WI38 (cell line): Measurements from ENCODE around the gene DST.

ENCODE experiments used
- H3K4me3 ChIP-seq: 2 replicates; pipeline ENCODE4 v1.5.1; 2011; ENCODE audit warnings: low read depth, mild to moderate bottlenecking, control low read depth, low read length
- CTCF ChIP-seq: IDR thresholded peaks from 2 replicates; pipeline ENCODE4 v1.5.1; 2012; ENCODE audit warnings: low read depth, mild to moderate bottlenecking, control low read depth, low read length

Gene DST

GRCh38 chr6:56528412-56528841 lies 114.3 kb downstream of the DST start:
- no peak for TF ChIP-seq CTCF
- H3K4me3 ChIP-seq: no peak overlapping the region

DNA sequence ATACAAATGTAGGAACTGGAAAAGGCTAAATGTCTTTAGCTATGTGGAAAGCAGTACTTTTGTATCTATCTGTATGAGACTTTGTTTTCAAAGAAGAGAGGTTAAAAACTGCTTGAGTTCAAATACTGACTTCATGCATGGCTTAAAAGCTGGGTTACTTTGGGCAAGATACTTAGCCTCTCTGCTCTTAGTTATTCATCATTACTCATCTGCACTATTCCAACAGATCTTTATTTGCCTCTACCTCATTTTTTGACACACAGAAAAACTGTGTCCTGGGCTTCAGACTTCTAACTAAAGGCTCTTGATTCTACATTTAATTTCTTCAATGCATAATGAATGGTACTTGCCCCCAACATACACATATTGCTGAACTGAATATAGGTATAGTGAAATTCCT lies 114.8 kb downstream of the DST start:
- TF ChIP-seq CTCF: no peak
- H3K4me3 ChIP-seq: no peak overlapping the region

DNA sequence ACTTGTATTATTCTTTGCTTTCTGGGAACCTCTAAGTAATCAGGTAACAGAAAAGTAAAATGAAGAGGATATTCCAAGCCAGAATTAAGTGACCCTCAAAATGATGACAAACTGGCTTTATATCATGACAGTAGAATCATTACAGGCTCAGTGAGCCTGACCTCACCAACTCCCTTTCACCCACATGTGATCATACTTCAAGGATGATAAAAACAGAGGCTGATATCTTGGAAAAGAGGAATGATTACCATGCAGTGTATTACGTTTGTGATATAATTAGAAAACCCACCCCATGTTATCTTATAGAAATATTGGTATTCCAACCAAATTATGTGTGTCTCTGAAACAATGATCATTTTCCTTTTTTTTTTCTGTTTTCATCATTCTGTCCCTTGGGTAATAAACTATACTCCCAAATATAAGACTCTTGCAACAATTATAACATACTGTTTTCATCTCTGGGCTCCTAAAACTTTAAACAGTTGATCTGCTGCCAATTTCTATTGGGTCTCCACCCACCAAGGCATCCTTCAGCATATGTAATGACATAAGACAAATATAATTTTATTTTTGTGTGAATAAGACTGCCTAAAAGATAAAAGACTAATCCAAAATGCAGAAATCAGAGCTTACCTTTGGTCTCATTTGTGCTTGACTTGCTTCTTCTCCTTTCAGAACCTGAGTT lies 115.7 kb downstream of the DST start:
- TF ChIP-seq CTCF: no peak
- H3K4me3 ChIP-seq: no peak overlapping the region

DNA sequence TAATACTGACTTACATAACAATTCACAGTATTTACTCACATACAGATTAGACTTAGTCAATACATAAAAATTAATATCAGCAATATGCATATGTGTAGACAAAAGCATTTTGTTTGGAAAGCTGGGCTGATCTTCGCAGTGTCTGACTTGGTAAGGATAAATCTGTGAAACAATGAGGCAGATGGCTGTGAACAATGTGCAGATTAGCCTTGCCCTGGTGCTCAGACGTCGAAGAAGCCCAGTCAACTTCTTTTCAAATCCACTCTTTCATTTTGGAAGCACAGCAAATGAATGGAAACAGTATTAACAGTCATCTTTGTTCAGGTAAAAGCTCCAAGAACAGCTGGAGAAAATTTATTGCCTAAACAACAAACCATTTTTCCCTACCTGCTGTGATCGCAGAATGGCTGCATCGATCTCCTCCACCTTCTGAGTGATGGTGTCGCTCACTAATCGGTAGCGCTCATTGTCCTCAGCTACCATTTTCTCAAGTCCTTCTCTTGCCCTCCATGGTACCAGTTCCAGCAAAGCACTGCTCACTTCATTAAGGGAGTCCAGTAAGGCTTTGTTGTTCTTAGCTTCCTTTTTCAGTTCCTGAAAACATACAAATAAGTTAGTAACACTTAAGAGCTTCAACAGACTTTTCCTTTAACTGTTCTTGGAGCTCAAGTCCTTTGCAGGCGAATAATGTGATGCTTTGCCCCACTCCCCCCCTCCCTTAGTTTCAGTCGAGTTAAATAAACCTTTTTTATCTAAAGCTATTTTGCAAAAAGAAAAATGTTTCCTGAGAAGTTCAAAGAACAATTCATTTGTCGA lies 116.5 kb downstream of the DST start:
- no peak for TF ChIP-seq CTCF
- no peak overlapping the region for H3K4me3 ChIP-seq

DNA sequence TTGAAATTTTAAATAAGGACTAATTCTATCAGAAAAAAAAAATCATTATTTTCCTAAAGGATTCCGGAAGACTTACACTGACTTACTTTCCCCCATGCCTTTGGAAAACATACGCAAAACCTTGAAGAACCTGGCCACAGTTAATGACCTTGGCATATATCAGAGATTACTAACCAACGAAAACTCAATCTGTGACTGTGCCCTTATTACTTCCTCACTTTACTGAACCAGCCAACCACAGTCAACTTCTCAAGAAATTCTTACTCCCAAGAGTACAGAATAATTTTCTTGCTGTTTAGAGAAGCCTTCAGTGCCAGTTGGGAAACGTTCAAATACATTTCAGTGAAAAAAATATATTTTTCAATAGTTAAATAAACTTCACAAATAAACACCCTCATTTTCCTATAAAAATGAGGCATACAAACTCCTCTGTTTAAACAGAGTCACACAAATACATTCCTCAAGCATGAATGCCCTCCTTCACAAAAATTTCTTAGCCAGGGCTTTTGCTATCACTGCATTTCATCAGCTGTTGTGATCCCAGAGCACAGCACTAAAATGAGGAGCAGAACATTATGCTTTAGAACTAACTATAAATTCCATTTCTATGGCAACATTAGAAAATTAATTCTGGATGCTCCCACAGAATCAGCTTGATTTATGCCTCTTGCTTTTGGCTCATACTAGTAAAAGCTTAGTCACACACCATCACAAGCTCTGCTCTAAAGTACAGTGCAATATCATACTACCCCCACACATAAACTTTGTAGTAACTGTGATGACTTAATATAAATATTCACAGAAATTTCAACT lies 117.6 kb downstream of the DST start:
- no peak for TF ChIP-seq CTCF
- no peak overlapping the region for H3K4me3 ChIP-seq

DNA sequence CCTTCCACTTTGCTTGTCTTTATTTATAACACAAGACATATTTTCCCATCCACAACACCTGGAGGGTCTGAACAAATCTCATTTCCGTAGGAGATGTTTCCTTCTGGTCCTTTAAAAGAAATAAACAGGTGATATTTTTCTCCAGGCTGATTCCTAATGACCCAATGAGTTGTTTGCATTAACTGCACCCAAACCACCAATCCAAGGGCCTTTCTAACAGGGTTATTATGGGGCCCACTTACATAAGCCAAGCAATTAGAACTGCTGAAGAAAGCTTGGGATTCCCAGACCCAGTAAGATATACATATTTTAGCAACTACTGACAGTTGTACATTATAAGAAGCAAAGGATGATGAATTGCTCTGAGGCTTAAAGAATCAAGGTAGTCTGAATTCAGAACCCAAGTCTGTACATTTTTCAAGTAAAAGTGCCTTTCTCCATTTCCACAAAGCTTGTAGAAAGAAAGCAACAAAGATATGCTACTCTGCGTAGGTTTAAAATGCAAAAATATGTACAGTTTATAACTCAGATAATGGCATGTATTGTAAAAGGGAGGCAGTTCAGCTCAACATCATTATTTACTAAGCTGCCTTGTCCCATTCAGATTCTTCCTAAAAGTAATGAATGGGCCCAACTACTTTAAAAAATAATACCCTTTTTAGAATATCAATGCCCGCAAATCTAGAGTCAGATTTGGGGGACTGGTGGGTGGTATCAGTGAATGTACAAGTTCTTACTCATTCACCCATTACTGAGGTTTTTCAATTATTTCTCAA lies 120.0 kb downstream of the DST start:
- H3K4me3 ChIP-seq: no peak overlapping the region
- no peak for TF ChIP-seq CTCF
